HG02623 (cell line): Measurements from ENCODE around the gene OR5C1.
A peak's percentile ranks its signal among the peaks of the same experiment; 100 is the strongest.
"Not testable (repeated sequence)": the region's sequence is repeated elsewhere in the genome, so short reads cannot be mapped to it uniquely, and the experiment has no call there.

ENCODE experiments used
- ATAC-seq: cut with Tn5 transposase; IDR thresholded peaks from one replicate; pipeline ENCODE4 v1.9.1; 2021; ENCODE audit warnings: moderate library complexity; ENCODE audit not compliant: unreplicated experiment

Gene OR5C1

GRCh38 chr9:122810306-122810946, 21.7 kb downstream of the OR5C1 start:
- peak; percentile 72 for ATAC-seq

- ATAC-seq, result no peak
Observed at GRCh38 chr9:122812736-122813135, 24.0 kb downstream of the OR5C1 start.

- ATAC-seq, result no peak
Observed at GRCh38 chr9:122814545-122814944, 25.8 kb downstream of the OR5C1 start.

- ATAC-seq, result no peak
Observed at GRCh38 chr9:122815544-122815943, 26.8 kb downstream of the OR5C1 start.

GRCh38 chr9:122816163-122816867, 27.6 kb downstream of the OR5C1 start:
- no peak for ATAC-seq

GRCh38 chr9:122819326-122819725, 30.6 kb downstream of the OR5C1 start:
- no peak for ATAC-seq

- ATAC-seq, result no peak
Observed at GRCh38 chr9:122819791-122820489, 31.2 kb downstream of the OR5C1 start.

GRCh38 chr9:122820490-122820845, 31.7 kb downstream of the OR5C1 start:
- ATAC-seq, result no peak

- no peak for ATAC-seq
Observed at GRCh38 chr9:122821278-122821943, 32.7 kb downstream of the OR5C1 start.

GRCh38 chr9:122822056-122822455, 33.3 kb downstream of the OR5C1 start:
- ATAC-seq, result no peak

GRCh38 chr9:122822938-122823337, 34.2 kb downstream of the OR5C1 start:
- no peak for ATAC-seq

- ATAC-seq, result no peak
Observed at GRCh38 chr9:122827761-122828093, 39.0 kb downstream of the OR5C1 start.

- not testable (repeated sequence) for ATAC-seq
Observed at GRCh38 chr9:122828965-122829284, 40.2 kb downstream of the OR5C1 start.

GRCh38 chr9:122832194-122832593, 43.5 kb downstream of the OR5C1 start:
- no peak for ATAC-seq

GRCh38 chr9:122835313-122835731, 46.6 kb downstream of the OR5C1 start:
- no peak for ATAC-seq

GRCh38 chr9:122837266-122837850, 48.6 kb downstream of the OR5C1 start:
- ATAC-seq, result no peak

- ATAC-seq, result not testable (repeated sequence)
Observed at GRCh38 chr9:122838441-122838840, 49.7 kb downstream of the OR5C1 start.
